AG09319 (cell line): ENCODE measurements around the gene C2orf68.

ENCODE experiments used
- DNase-seq: peaks from one replicate; pipeline ENCODE4 v3.0.0-alpha.2; 2010; ENCODE audit warnings: low read depth; ENCODE audit errors: extremely low read depth
- TF ChIP-seq, protein P1 (sequence below): IDR thresholded peaks from 2 replicates; pipeline ENCODE4 v1.5.1; 2011; ENCODE audit warnings: low read depth, mild to moderate bottlenecking, inconsistent platforms, low read length, moderate library complexity

C2orf68 gene

GRCh38 chr2:85647823-85648526 is 36.1 kb upstream of the C2orf68 start:
- no peak for DNase-seq
- TF ChIP-seq, protein P1, sequence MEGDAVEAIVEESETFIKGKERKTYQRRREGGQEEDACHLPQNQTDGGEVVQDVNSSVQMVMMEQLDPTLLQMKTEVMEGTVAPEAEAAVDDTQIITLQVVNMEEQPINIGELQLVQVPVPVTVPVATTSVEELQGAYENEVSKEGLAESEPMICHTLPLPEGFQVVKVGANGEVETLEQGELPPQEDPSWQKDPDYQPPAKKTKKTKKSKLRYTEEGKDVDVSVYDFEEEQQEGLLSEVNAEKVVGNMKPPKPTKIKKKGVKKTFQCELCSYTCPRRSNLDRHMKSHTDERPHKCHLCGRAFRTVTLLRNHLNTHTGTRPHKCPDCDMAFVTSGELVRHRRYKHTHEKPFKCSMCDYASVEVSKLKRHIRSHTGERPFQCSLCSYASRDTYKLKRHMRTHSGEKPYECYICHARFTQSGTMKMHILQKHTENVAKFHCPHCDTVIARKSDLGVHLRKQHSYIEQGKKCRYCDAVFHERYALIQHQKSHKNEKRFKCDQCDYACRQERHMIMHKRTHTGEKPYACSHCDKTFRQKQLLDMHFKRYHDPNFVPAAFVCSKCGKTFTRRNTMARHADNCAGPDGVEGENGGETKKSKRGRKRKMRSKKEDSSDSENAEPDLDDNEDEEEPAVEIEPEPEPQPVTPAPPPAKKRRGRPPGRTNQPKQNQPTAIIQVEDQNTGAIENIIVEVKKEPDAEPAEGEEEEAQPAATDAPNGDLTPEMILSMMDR: no peak

DNA sequence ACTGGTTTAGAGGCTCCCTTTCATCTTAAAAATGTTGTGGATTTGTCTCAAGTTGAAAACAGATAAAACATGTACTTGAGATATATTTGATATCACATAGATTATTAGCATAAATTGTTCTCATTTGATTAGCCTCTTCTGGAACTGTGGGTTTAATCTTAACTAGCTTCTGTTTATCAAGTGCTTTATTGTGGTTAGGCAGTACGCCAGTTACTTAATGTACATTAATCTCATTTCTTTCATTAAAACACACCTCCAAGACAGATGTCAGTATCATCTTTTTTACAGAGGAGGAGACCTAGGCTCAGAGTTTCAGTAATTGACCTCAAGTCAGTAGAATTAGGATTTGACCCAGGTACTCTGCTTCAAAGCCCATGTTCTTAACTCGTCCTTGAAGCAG is 34.3 kb upstream of the C2orf68 start:
- TF ChIP-seq, protein P1: no peak
- DNase-seq: no peak

DNA sequence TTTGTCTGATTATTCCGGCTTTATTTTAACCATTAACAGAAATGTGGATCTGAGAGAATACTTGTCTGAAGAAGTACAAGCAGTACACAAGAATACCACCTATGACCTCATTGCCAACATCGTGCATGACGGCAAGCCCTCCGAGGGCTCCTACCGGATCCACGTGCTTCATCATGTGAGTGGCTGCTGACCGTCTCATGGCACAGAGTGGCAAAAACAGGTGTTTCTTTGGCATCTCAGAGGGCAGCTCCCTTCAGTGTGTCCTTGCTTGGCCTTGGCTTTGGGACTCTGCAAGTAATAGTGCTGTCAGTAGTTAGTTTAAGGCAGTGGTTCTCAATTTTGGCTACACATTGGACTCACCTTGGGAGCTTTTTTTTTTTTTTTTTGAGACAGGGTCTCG is 33.0 kb upstream of the C2orf68 start:
- no peak for DNase-seq
- TF ChIP-seq, protein P1: no peak

DNA sequence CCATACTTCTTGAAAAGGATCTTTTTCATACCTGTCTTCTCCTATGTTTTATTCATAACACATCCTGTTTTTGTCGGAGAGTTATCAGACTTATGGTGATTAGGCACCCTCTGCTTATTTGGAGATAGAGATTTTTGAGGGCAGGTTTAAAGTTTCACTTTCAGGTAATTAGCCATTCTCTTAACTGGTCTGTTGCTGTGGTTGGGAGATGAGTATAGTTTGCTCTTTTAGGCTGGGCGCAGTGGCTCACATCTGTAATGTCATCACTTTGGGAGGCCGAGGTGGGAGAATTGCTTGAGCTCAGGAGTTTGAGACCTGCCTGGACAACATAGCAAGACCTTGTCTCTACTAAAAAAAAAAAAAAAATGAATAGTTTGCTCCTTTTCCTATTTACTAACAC is 30.9 kb upstream of the C2orf68 start:
- no peak for DNase-seq
- TF ChIP-seq, protein P1: no peak

DNA sequence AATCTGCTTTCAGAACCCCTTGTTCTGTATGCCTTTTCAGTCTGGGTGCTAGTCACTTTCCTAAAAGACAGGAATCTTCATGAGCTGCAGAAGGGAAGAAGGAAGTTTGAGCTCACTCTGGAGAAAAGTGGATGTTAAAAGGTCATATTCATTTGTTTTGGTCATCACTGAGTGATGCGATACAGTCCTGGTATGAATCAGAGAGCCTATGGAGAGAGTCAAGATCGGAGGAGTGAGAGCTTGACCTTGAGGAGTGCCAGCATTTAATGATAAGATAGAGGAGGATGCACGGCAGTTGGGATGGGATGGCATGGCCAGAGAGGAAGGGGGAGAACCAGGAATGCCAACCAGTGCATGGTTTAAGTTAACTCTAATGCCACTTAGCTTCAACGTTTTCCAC is 23.8 kb upstream of the C2orf68 start:
- no peak for DNase-seq
- TF ChIP-seq, protein P1: no peak

GRCh38 chr2:85635011-85635410 is 23.1 kb upstream of the C2orf68 start:
- no peak for DNase-seq
- TF ChIP-seq, protein P1: no peak

DNA sequence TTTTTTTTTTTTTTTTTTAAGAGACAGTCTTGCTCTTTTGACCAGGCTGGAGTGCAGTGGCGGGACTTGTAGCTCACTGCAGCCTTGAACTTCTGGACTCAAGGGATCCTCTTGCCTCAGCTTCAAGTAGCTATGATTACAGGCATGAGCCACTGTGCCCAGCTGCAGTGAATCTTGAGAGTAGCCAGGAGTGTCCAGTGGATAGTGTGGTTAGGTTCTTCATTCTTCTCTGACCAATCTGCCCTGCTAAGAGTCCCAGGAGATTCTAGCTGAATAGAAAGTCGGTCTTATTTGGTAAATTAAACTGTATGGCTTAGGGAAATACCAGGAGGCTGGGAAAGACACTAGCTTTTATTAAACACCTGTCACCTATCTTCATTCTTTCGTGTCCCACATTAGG is 19.4 kb upstream of the C2orf68 start:
- DNase-seq: no peak
- TF ChIP-seq, protein P1: no peak
